Retina (tissue), 1 donor: ENCODE results near the gene ALPL.

ENCODE experiments used
- DNase-seq: peaks from one replicate; pipeline ENCODE4 v3.0.0-alpha.2; 2016

Gene ALPL

GRCh38 chr1:21532496-21532895 is 23.3 kb downstream of the ALPL start:
- no peak for DNase-seq

- no peak for DNase-seq
Observed at GRCh38 chr1:21532992-21533534, 23.8 kb downstream of the ALPL start.

DNA sequence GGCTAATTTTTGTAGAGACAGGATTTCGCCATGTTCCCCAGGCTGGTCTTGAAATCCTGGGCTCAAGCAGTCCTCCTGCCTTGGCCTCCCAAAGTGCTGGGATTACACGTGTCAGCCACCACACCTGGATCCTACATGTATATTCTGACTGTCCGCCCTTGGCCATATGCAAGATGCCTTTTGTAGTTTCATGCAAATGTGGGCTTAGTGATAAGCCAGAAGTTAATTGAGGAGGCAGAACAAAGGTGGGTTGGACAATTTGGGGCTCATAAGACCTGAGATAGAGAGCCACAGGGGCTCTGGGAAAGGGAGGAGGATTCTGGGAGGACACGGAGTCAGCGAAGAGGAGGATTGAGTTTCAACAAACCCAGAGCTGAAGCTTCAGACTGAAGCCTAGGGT is 24.9 kb downstream of the ALPL start:
- DNase-seq: no peak

GRCh38 chr1:21534674-21535378 is 25.6 kb downstream of the ALPL start:
- no peak for DNase-seq

GRCh38 chr1:21536218-21536617 is 27.0 kb downstream of the ALPL start:
- DNase-seq: no peak

- DNase-seq: no peak
Observed at GRCh38 chr1:21537511-21537931, 28.3 kb downstream of the ALPL start.

DNA sequence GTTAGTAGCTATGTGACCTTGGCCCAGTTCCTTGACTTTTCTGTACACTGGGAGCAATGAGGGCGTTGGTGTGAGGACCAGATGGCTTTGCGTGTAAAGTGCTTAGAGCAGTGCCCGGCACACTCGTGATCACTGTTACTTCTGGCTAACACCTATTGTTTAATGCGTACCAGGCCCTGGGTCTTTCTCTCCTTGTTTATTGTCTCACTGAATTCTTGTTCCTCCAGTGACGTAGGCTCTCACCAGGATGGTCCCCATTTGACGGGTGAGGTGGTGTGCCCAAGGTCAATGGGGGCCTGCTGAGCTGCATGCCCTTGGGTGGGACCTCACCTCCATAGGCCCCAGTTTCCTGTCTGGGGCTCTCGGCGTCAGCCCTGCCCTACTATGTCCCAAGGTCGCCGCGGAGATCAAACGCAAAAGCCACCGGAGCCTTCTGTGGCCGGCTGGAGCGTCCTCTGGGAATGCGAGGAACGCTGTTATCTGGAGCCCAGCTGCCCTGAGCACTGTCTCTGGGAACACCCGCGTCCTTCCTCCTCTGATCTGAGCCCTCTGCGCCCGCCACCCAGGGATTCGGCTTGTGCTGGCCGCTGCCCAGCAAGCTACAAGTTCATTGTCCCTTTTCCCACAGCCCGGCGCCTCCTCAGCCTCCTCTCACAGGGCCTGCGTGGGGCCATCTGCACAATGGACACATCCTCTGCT is 28.9 kb downstream of the ALPL start:
- DNase-seq: no peak

DNA sequence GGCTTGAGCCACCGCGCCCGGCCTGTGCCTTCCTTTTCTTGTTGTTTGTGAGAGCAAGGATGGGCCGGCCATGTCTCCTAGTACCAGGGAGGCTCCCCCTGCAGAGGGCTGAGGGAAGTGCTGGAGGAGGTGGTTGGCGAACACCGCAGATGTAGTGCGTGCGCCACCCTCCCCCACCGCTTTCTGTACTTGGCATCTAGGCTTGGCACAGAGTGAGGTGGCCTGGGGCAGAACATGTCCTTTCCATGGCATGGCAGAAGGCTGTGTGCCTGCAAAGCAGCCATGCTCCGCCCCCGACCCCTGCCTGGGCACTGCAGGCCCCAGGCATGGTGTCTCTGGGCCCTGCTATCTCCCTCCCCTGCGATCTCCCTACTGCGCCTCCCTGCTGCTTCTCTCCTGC is 30.7 kb downstream of the ALPL start:
- no peak for DNase-seq

DNA sequence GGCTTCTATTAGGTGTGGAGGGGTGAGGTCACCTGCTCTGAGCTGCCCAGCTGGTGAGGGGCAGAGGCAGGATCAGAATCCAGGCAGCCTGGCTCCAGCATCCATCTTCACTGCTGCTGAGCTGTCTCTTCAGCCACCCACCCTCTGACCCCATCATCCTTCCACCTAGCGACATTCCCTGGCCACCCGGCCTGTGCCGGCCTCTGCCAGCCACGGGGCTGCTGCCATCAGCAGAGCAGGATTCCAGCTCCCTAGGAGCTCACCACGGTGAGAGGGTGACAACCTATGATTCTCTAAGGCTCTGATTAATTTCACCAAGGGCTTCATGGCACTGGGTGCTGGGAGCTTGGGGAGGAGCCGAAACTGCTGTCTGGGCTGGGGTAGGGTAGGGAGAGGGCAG is 32.1 kb downstream of the ALPL start:
- no peak for DNase-seq

GRCh38 chr1:21541835-21542234 is 32.6 kb downstream of the ALPL start:
- no peak for DNase-seq

DNA sequence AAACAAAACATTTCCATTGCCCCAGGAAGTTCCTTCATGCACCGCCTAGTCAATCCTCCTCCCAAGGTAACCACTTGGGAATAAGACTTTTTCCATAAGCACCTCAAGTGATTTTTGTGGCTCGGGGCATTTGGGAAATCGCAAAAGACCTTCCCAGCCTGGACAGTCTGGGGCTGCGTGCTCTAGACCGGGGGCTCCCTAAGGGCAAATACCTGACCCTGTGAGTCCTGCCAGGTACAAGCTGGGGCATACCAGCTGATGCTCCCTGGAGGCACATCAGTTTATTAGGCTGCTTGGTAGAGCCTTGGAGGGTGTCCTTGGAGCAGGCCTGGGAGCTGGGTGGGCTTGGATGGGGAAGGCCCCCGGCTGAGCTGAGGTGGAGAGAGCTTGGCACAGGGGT is 34.4 kb downstream of the ALPL start:
- DNase-seq: no peak

GRCh38 chr1:21544095-21544494 is 34.9 kb downstream of the ALPL start:
- no peak for DNase-seq

DNA sequence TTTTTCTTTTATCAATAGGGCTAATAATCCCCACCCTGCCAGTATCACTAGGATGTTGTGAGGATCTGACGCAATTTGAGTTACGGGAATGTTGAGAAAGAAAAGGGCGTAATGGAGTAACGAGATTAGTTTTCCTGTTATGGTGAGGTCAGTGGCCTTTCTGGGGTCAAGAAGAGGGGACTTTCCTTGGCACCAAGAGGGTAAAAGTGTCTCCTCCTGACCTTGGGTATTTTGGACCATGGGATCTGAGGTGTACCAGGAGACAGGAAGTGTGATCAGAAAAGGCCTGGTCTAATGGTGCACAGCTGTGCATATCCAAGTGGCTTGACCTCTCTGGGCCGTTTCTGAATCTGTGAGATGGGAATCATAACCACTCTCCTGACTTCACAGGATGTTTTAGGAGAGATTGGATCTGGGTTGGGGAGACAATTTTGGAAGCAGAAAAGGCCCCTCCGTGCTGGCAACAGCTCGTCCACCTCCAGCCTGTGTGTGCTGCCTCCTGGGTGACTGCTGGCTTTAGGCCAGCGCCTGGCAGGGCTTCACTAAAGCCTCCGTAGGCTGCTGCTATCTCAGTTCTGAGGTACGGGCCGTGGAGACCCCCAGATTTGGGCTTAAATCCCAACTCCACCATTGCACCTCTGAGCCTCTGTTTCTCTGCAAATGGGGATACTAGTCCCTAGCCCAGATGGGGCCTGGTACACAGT is 37.1 kb downstream of the ALPL start:
- DNase-seq: no peak

DNA sequence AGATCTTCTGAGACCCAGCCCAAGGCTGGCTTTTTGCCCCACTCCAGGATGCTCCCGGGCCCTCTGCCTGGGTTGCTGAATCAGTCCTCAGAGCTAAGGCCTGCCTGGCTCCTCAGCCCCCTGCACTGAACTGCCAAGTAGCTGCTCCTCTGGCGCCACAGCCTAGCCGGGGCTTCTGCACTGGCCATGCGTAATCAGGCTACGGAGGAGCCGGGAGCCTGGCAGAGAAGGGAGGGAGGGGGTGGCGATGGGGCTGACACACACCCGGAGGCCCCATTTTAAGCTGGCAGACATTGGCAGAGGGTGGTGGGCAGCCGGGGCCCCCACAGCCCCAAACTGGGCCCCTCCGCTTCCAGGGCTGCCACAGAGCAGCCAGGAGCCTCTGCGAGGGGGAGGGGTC is 38.7 kb downstream of the ALPL start:
- no peak for DNase-seq

DNA sequence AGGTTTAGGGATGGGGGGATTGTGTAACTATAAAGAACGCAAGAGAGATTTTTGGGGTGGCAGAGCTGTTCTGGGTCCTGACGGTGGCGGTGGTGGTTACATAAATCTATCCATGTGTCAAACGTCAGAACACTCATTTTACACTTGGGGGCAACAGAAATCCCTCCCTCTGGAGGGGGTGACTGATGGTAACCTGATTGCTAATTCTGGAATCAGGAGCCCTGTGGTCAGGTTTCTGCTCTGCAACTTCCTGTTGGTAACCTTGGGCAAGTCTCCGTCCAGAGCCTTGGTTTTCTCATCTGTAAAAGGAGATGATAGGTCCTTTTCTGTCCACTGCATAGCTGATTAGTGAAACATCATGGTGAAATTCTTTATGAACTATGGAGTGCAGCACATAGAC is 40.9 kb downstream of the ALPL start:
- DNase-seq: no peak

- no peak for DNase-seq
Observed at GRCh38 chr1:21550866-21551475, 41.7 kb downstream of the ALPL start.

DNA sequence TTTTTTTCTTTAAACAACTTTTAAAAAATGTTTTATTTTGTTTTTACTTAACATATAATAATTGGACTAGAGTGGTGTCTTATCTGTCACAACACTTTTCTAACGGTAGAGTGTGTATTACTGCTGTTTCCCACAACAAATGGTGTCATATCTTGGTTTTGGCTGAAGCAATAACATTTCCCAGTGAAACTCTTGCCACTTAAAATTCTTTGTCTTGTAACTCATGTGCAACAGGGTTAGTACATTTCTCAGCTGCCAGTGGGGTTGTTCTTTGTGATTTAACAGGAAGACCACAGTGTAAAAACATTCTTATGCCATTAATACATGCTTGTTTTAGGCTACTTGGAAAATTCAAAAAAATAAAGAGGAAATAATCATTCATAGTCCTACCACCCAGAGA is 43.5 kb downstream of the ALPL start:
- no peak for DNase-seq

GRCh38 chr1:21553116-21553926 is 44.1 kb downstream of the ALPL start:
- no peak for DNase-seq

- no peak for DNase-seq
Observed at GRCh38 chr1:21559788-21560567, 50.8 kb downstream of the ALPL start.

DNA sequence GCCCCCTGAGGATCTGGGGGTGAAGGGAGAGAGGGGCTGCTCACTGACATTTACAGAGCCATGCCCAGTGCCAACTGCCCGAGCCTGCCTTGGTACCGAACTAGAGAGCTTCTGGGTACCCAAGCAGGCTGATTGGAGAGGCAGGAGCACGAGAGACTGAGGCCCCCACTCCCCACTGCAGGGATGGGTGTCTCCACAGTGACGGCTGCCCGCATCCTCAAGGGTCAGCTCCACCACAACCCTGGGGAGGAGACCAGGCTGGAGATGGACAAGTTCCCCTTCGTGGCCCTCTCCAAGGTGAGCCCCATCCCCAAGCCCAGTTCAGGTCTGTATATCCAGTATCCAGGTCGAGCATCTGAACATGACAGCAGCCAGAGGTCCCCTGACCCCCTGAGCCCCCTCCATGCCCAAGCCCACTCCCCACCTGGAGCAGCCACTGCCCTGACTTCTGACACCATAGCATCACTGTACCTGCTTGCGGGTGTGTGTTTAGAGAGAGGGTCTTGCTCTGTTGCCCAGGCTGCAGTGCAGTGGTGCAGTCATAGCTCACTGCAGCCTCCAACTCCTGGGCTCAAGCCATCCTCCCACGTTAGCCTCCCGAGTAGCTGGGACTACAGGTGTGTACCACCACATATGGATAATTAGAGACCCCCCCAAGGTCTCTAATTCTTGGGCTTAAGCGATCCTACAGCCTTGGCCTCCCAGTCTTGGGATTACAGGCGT is 51.9 kb downstream of the ALPL start:
- DNase-seq: no peak

DNA sequence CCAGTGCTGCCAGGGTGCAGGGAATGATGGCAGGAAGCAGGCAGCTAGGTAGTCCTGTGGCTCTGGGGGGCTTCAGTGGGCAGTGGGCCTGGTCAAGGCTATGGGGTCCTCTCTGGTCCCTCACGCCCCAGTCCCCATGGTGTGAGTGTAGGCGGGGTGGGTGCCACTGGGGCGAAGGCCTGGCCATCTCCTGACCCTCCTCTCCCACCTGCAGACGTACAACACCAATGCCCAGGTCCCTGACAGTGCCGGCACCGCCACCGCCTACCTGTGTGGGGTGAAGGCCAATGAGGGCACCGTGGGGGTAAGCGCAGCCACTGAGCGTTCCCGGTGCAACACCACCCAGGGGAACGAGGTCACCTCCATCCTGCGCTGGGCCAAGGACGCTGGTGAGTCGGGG is 53.7 kb downstream of the ALPL start:
- no peak for DNase-seq
